Mesenteric fat pad (tissue), 1 donor: ENCODE data around the gene LRRFIP1. TPM values are rescaled to one million over a fixed set of nuclear protein-coding genes. Genes with fewer than 3 reads are reported as not detected.
A peak's percentile ranks its signal among the peaks of the same experiment; 100 is the strongest.
"Not testable (repeated sequence)": the region's sequence is repeated elsewhere in the genome, so short reads cannot be mapped to it uniquely, and the experiment has no call there.

ENCODE experiments used
- DNase-seq: peaks from one replicate; pipeline ENCODE4 v3.0.0-alpha.2; 2020; ENCODE audit warnings: low spot score
- total RNA-seq: library from RNA; stranded (reverse); fragmentation: NEBNext Ultra II Directional; extraction: Animal tissue kit (Norgen Biotek cat#: 25700); gene quantifications from one replicate; pipeline ENCODE4 v1.2.1, GENCODE V29; 2021
- donor health status: DM: yes; HTN: yes; CAD: no.

Gene LRRFIP1
- total RNA-seq, 1 donor from 2014 or later: 144 TPM

GRCh38 chr2:237661270-237661669, 33.9 kb downstream of the LRRFIP1 start:
- DNase-seq: no peak

- no peak for DNase-seq
Observed at GRCh38 chr2:237661799-237662328, 34.5 kb downstream of the LRRFIP1 start.

GRCh38 chr2:237662671-237663093, 35.3 kb downstream of the LRRFIP1 start:
- DNase-seq: no peak

DNA sequence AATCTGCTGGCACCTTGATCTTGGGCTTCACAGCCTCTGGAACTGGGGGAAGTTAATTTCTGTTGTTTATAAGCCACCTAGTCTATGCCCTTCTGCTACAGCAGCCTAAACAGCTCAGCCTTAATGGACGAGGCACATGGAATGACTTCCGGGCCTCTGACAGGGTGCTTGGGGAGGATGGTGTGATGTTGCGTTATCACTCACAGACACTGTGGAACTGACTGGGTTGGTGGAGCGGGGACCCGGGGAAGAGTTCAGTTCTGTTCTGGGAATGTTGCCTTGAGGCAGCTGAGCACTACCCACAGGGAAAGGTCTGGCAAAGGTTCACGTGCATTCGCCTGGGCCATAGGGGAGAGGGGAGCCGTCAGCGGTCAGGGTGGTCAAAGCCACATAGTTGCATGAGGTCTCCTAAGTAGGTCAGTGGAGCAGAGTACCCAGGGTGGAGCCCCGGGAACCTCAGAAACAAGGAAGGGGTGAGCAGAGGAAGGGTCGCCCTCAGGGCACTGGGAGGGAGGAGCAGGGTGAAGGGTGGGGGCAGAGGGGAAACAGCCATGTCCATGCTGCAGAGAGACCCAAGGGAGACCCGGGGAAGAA, 36.2 kb downstream of the LRRFIP1 start:
- peak; percentile 86 for DNase-seq

- DNase-seq: peak; percentile 84
Observed at GRCh38 chr2:237664151-237664550, 36.8 kb downstream of the LRRFIP1 start.

- no peak for DNase-seq
Observed at GRCh38 chr2:237665713-237666143, 38.3 kb downstream of the LRRFIP1 start.

DNA sequence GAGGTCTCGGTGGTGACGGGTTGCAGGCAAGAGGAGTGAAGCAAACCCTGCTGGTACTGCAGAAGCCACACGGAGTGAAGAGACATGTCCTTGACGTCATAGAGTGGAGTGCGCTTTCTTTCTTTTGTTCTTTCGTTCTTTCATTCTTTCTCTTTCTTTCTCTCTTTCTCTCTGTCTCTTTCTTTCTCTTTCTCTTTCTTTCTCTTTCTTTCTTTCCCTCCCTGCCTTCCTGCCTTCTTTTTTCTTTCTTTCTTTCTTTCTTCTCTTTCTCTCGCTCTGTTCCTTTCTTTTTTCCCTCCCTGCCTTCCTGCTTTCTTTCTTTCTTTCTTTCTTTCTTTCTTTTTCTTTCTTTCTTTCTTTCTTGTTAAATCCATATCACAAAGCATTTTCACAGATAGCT, 39.2 kb downstream of the LRRFIP1 start:
- DNase-seq: no peak

DNA sequence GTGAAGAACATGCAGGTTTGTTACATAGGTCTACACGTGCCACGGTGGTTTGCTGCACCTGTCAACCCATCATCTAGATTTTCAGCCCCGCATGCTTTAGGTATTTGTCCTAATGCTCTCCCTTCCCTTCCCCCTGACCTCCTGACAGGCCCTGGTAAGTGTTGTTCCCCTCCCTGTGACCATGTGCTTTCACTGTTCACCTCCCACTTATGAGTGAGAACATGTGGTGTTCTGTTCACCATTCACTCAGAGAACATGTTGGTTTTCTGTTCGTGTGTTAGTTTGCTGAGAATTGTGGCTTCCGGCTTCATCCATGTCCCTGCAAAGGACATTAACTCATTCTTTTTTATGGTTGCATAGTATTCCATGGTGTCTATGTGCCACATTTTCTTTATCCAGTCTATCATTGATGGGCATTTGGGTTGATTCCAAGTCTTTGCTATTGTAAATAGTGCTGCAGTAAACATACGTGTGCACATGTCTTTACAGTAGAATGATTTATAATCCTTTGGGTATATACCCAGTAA, 39.7 kb downstream of the LRRFIP1 start:
- not testable (repeated sequence) for DNase-seq

DNA sequence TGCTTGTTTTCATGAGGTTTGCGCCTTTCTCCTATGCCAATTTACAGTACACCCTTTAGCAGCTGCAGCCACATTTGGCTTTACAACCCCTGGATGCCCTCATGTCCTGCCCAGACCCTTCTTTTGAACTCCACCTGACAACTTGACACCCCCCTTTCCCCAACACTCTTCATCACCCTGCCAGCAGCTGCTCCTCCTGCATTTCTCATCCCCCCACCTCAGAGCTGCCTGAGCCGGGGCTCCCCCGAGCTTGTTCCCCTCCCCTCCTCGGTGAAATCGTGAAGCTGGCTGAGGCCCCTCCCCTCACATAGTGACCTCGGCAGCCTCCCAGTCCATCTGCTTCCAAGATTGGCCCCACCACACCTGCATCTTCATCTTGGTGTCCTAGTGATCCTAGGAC, 40.5 kb downstream of the LRRFIP1 start:
- peak; percentile 81 for DNase-seq

GRCh38 chr2:237668440-237668839, 41.1 kb downstream of the LRRFIP1 start:
- no peak for DNase-seq

- no peak for DNase-seq
Observed at GRCh38 chr2:237669283-237669627, 41.9 kb downstream of the LRRFIP1 start.

GRCh38 chr2:237669628-237670392, 42.4 kb downstream of the LRRFIP1 start:
- DNase-seq: peak; percentile 81

DNA sequence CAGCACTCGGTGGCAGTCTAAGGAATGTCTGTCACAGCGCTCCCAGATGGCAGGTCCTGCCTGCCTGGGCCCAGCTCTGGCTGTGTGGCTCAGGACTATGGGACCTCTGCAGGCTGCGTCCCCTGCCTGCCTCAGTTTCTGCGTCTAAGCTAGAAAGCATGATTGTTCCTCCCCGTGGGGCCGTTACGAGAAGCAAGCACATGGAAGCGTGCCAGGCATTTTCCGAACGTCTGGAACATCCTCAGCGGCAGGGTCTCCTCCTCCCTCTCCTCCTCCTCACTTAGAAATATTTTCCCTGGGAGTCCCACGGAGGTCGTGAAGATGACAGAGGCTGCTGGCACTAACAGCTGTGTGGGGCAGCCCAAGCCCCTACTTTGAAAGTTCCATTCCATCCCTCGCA, 43.3 kb downstream of the LRRFIP1 start:
- DNase-seq: peak; percentile 88

DNA sequence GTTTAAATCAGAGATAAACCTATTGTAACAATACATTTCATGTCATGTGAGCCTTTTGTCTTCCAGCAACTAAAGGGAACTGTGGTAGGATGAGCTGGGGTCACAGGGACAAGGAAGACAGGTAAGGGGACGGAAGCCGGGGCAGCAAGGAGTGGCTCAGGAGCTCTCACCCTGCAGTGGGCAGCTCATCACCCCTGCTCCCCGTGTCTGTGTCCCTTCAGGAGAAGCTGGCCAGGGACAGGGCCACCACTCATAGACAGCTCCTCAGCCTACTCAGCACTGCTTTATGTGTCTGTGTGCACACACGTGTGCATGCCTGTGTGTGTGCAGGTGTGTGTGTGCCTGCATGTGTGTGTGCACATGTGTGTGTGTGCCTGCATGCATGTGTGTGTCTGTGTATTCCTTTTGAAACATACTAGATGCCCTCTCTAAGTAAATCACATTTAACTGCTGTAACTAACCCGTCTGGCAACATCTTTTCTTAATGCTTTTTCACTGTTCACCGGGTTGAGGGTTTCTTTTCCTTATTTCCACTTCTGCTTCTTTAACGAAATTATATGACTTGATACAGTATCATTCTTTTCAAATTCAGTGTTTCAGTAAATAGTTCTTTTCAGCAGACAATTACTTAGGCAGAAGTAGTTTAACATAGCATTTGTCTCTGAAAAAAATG, 44.2 kb downstream of the LRRFIP1 start:
- DNase-seq: peak; percentile 47

- no peak for DNase-seq
Observed at GRCh38 chr2:237672731-237673129, 45.3 kb downstream of the LRRFIP1 start.

GRCh38 chr2:237673130-237674001, 46.0 kb downstream of the LRRFIP1 start:
- DNase-seq: peak; percentile 92

- DNase-seq: peak; percentile 94
Observed at GRCh38 chr2:237674731-237675276, 47.4 kb downstream of the LRRFIP1 start.

DNA sequence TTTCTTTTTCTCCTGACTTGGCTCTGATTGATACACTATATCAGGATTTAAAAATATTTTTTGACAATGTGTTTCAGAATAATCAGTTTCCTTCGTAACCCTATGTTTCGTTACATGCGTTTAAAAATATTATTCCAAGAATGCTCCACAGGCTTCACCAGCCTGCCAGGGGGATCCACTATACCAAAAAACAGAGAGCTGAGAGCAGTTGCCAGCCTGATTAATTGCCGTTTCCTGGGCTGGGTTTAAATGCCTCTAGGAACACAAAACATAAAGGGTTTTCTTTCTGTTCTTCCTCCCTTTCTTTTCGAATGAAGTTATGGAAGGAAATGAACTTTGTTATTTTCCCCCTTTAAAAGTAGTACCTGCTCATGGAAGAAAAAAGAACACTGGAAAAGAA, 47.9 kb downstream of the LRRFIP1 start:
- DNase-seq: no peak

- no peak for DNase-seq
Observed at GRCh38 chr2:237680702-237681478, 53.5 kb downstream of the LRRFIP1 start.

- no peak for DNase-seq
Observed at GRCh38 chr2:237682151-237682550, 54.8 kb downstream of the LRRFIP1 start.
